ENCODE results near the gene NDRG2. TPM values are rescaled to one million over a fixed set of nuclear protein-coding genes. Genes with fewer than 3 reads are reported as not detected.

Gene NDRG2
- total and polyA plus RNA-seq, 2 donors, result 84.5 to 272 TPM

DNA sequence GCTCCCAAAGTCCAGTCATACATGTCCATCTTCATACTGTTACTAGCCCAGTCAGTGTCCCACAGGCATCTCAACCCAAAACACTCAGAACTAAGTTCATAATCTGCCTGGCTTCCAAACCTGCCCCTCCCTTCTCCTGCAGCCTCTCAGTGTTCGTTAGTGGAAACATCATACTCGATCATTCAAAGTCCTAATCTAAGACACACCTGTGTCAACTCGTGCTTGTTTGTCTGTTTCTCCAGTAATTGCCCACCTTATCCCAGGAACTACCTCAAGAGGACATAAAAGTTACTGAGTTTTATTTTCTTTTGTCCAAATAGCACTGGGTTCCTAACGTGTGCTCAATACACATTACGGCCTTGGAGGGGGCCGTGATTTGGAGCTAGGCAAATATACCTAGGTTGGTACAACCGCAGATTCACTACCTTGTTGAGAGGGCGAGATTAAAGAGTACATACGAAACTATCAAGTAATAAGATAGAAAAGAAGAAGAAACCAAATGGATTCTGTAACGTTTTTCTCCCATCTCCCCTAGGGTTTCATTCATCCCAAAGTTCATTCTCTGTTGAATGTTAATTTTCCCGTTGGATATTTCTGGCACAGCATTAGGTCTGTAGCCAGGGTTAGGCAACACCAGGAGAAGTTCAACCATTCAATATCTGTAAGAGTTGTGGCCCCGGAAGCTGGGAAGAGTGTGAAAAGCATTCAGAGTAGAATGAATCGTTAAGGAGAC, 35.9 kb upstream of the NDRG2 start:
- H3K36me3 ChIP-seq (ENCODE audit: insufficient read depth), result no peaks in the 10 kb centered on the region
- no peaks in the 10 kb centered on the region for H3K4me1 ChIP-seq (ENCODE audit: insufficient read depth)
- DNase-seq (ENCODE audit: extremely low spot score), result no peak
- H3K27ac ChIP-seq (ENCODE audit: low read depth), result no peak overlapping the region
- no peak overlapping the region for H3K4me3 ChIP-seq (ENCODE audit: low read depth, low read length)
- WGBS, result 74% methylated on average over 13 of the region's 13 CpGs

DNA sequence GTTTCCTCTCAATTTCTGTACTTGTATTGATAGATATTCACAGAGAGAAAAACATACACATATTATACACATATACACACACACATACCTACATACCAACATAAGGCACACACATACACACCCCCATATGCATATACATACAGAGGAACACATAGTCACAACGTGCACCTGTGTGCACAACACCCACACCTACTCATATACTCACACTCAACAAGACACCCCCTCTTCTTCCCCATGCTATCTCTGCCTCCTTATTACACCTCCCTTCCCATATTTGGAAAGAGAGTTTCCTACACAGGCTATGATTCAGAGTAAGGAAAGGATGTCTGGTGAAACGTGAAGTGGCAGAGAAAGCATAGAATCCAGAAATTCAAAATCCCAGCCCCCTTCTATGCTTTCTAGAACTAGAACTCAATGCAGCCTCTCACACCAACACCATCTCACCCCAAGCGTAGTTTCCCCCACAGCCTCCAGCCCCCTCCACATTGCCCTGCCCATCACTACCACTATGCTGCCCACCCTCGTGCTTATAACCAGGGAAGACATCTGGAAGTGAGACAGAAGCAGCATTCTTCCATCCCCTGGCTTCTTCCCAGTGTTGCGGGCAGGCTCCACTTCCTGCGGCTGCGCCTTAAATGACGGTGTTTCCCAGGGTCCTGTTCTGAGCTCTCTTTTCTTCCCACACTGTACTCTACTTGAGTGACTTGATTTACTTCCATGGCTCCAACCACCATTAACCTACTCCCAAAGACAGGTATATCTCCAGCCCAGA, 35.2 kb upstream of the NDRG2 start:
- H3K27ac ChIP-seq (ENCODE audit: low read depth), result no peak overlapping the region
- WGBS, result 70% methylated on average over 8 of the region's 8 CpGs

DNA sequence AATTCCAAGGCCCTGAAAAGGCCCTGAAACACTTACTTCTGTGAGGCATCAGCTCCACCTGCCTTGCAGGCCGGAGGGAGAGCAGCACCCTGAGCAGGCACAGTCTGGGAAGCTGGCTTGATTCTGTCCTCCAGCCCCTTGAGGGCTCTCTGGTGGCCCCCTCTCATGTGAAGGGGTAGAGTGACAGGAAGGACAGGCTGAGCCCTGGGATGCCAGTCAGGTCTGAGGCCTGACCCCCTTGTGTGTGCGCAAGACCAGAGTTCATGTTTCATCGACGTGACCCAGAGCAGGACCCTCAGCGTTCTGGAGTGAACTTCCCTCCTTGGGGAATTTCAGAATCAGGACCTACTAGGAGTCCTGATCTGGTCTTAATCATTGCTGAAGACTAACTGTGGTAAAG, 34.0 kb upstream of the NDRG2 start:
- H3K36me3 ChIP-seq (ENCODE audit: insufficient read depth), result no peaks in the 10 kb centered on the region
- no peak for DNase-seq (ENCODE audit: extremely low spot score)
- H3K4me3 ChIP-seq (ENCODE audit: low read depth, low read length), result no peak overlapping the region
- no peaks in the 10 kb centered on the region for H3K4me1 ChIP-seq (ENCODE audit: insufficient read depth)
- no peak overlapping the region for H3K27ac ChIP-seq (ENCODE audit: low read depth)
- 87% methylated on average over 5 of the region's 5 CpGs for WGBS

More for the DNA sequence above, 35.2 kb upstream of the NDRG2 start:
- H3K4me1 ChIP-seq (ENCODE audit: insufficient read depth), result no peaks in the 10 kb centered on the region
- H3K4me3 ChIP-seq (ENCODE audit: low read depth, low read length), result no peak overlapping the region
- DNase-seq (ENCODE audit: extremely low spot score), result no peak
- no peaks in the 10 kb centered on the region for H3K36me3 ChIP-seq (ENCODE audit: insufficient read depth)

DNA sequence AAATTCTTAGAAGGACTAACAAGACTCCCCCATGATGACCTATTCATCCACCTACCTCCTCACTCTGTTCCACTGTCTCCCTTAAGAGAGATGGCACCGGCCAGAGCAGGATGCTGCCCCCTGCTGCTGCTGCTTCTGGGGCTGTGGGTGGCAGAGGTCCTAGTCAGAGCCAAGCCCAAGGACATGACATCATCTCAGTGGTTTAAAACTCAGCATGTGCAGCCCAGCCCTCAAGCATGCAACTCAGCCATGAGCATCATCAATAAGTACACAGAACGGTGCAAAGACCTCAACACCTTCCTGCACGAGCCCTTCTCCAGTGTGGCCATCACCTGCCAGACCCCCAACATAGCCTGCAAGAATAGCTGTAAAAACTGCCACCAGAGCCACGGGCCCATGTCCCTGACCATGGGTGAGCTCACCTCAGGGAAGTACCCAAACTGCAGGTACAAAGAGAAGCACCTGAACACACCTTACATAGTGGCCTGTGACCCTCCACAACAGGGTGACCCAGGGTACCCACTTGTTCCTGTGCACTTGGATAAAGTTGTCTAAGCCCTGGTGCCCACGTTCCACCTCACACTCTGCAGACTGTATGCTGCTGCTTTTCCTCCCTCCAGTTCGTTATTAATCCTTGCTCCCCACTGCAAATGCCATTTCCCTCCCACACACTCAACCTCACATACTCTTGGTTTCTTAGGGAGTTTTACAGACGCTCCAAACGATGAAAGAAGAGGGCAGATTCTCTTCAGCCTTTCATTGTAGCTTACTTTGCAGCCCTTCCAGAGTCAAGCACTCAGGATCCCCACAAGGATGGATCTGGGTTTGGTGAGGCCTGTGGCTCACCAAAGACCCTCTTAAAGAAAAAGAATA, 33.2 kb upstream of the NDRG2 start, which contains the start of gene RNASE8:
TSS of gene RNASE8 (plus strand) at position 20 of the 873 bp plus-strand sequence. CDS start at position 91, 71 bp downstream.
- no peak within 1 kb of the TSS for H3K27ac ChIP-seq (ENCODE audit: low read depth)
- no peaks in the 10 kb centered on the region for H3K4me1 ChIP-seq (ENCODE audit: insufficient read depth)
- H3K4me3 ChIP-seq (ENCODE audit: low read depth, low read length), result no peak within 1 kb of the TSS
- H3K36me3 ChIP-seq (ENCODE audit: insufficient read depth), result no peaks in the 10 kb centered on the region
- 69% methylated on average over 8 of the region's 8 CpGs for WGBS
- DNase-seq (ENCODE audit: extremely low spot score), result no peak

DNA sequence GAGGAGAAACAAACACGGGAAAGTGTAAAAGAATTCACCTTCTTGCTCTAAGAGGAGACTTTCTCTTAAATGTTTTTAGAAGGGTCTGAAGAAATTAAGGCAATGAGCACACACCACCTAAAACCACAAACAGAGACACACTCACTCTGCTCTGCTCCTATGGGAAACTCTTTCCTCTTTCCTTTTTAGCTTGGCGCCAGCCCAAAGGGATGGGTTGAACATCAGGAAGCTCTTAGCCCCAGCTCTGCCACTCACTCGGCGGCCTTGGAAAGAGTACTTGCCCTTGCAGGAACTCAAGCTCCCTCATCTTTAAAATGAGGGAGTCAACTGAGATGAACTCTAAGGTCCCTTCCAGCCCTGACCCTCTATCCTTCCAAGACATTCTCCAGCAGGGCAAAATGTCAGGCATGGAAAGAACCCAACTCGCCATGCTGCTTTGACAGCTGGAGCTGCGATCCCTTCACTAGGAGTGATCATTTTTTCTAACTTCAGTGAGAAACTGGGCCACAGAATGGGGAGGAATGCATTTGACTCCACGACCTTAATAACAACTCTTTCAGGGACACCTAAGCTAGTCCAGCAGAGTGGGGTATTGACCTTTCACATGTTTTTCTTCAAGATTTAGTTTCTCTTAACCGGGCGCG, 31.8 kb upstream of the NDRG2 start:
- 85% methylated on average over 10 of the region's 10 CpGs for WGBS
- no peak for DNase-seq (ENCODE audit: extremely low spot score)
- no peak overlapping the region for H3K27ac ChIP-seq (ENCODE audit: low read depth)
- H3K4me1 ChIP-seq (ENCODE audit: insufficient read depth), result no peaks in the 10 kb centered on the region
- no peak overlapping the region for H3K4me3 ChIP-seq (ENCODE audit: low read depth, low read length)
- H3K36me3 ChIP-seq (ENCODE audit: insufficient read depth), result no peaks in the 10 kb centered on the region

DNA sequence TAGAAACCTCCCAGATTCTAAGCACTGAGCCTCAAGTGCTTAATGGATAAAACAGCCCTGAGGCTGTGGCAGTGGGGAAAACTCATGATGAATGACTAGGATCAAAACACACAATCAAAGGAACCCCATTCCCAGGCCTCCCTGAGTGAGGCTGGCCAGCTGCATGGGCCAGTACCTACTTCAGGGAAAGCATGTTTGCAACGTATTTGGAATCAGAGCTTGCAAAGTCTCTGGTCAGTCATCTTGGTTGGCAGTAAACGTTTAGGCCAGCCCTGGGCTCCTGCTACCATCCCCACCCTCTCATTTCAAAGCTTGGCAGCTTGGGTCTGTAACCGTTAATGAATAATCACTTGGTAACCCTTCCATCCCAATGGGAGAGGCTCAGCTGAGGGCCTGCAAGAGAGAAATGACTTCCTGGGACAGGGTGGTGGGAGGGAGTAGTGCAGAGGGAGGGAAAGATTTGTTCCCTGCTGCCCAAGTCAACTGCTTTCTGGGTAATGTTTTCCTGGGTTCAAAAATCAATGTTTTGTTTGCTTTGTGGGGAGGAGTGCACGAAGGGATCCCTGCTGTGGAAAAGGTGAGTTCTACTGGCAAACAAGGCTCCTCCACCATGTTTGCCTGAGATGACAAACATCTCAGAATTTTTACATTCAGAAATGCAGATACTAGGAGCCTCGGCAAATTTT, 30.7 kb upstream of the NDRG2 start:
- 65% methylated on average over 5 of the region's 5 CpGs for WGBS
- Histone ChIP-seq H3K4me3 (ENCODE audit: low read depth, low read length) (no peak overlapping the region), H3K4me1 (ENCODE audit: insufficient read depth) (no peaks in the 10 kb centered on the region), H3K27ac (ENCODE audit: low read depth) (no peak overlapping the region), H3K36me3 (ENCODE audit: insufficient read depth) (no peaks in the 10 kb centered on the region)
- DNase-seq (ENCODE audit: extremely low spot score), result no peak

DNA sequence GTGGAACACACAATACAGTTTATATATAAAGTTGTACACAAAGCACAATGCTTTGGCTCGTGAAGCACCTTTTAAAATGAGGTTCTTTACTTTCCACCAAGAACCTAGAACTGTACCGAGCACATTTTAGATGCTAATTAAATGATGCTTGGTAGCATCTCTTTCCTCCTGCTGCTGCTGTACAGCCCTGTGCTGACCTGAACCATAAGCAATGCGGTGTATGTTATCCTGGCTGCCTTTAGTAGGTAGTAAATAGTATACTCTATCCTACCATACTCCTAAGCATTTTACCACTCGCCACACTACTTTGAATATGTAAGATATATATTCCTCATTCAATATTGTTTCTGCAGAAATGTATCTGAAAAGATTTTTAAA, 29.9 kb upstream of the NDRG2 start:
- H3K4me1 ChIP-seq (ENCODE audit: insufficient read depth), result no peaks in the 10 kb centered on the region
- no peak for DNase-seq (ENCODE audit: extremely low spot score)
- H3K27ac ChIP-seq (ENCODE audit: low read depth), result no peak overlapping the region
- WGBS, result 80% methylated on average over 4 of the region's 4 CpGs
- H3K4me3 ChIP-seq (ENCODE audit: low read depth, low read length), result no peak overlapping the region
- H3K36me3 ChIP-seq (ENCODE audit: insufficient read depth), result no peaks in the 10 kb centered on the region

DNA sequence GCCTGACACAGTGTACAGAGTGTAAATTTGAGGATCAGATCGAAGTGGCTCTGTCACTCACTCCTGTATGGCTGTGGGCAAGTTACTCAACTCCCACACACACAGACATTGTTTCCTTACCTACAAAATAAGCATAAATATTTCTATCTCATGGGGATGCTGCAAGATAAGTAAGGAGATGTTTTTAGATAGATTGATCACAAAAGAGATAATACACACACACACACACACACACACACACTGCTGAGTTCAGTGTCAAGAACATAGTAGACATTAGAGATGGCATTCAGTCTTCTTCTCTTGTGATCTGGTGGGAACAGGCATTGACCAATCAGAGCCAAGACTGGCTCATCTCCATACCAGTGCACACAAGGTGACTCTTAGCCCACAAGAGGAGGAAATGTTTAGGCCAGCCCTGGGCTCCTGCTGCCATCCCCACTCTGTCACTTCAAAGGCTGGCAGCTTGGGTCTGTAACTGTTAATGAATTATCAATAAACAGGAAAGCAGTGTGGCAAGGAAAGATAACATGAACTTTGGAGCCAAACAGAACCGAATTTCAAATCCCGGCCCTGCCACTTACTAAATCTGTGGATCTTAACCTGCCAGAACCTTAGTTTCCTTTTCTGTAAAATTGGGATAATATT, 29.4 kb upstream of the NDRG2 start:
- H3K27ac ChIP-seq (ENCODE audit: low read depth), result no peak overlapping the region
- no peak overlapping the region for H3K4me3 ChIP-seq (ENCODE audit: low read depth, low read length)
- 67% methylated on average over 3 of the region's 3 CpGs for WGBS
- DNase-seq (ENCODE audit: extremely low spot score), result no peak
- H3K36me3 ChIP-seq (ENCODE audit: insufficient read depth), result no peaks in the 10 kb centered on the region
- no peaks in the 10 kb centered on the region for H3K4me1 ChIP-seq (ENCODE audit: insufficient read depth)

DNA sequence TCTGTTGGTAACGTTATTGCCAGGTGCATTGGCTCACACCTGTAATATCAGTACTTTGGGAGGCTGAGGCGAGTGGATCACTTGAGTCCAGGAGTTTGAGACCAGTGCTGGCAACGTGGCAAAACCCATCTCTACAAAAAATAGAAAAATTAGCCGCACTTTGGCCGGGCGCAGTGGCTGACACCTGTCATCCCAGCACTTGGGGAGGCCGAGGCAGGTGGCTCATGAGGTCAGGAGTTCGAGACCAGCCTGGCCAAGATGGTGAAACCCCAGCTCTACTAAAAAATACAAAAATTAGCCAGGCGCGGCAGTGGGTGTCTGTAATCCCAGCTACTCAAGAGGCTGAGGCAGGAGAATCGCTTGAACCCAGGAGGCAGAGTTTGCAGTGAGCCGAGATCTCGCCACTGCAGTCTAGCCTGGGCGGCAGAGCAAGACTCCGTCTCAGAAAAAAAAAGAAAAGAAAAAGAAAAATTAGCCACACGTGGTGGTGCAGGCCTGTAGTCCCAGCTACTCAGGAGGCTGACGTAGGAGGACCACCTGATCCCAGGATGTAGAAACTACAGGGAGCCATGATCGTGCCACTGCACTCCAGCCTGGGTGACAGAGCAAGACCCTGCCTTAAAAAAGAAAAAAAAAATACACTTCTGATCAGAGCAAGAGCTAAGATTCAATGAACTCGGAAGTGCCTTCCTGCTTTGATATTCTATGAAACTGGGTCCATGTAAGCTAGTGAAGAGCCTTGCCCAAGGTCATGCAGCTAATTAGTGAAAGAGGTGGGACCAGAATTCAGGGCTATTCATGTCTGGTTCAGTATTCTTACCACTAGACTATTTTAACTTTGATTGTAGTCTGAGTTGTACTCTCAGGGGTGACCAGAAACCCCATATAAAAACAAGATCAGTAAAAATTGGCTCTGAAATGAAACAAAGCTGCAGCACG, 28.6 kb upstream of the NDRG2 start:
- no peak overlapping the region for H3K4me3 ChIP-seq (ENCODE audit: low read depth, low read length)
- no peak for DNase-seq (ENCODE audit: extremely low spot score)
- WGBS, result 91% methylated on average over 20 of the region's 20 CpGs
- no peaks in the 10 kb centered on the region for H3K4me1 ChIP-seq (ENCODE audit: insufficient read depth)
- H3K27ac ChIP-seq (ENCODE audit: low read depth), result no peak overlapping the region
- H3K36me3 ChIP-seq (ENCODE audit: insufficient read depth), result no peaks in the 10 kb centered on the region

DNA sequence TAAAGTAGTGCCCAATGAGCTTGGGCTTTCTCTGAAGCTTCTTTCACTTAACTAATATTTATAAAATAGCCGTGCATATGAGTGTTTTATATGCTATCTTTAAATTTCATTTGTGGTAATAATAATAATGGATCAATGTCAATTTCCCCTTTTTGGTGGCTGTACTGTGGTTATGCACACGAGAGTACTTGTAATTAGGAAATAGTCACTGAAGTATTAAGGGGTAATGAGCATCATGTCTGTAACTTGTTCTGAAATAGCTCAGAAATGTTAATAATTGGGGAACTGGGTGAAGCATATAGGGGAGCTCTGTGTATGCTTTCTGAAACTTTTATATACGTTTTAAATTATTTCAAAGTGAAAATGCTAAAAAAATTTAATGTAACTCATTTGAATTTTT, 25.7 kb upstream of the NDRG2 start:
- H3K4me3 ChIP-seq (ENCODE audit: low read depth, low read length), result no peak overlapping the region
- no peaks in the 10 kb centered on the region for H3K4me1 ChIP-seq (ENCODE audit: insufficient read depth)
- H3K27ac ChIP-seq (ENCODE audit: low read depth), result no peak overlapping the region
- no peak for DNase-seq (ENCODE audit: extremely low spot score)
- 74% methylated on average over 3 of the region's 3 CpGs for WGBS
- no peaks in the 10 kb centered on the region for H3K36me3 ChIP-seq (ENCODE audit: insufficient read depth)

DNA sequence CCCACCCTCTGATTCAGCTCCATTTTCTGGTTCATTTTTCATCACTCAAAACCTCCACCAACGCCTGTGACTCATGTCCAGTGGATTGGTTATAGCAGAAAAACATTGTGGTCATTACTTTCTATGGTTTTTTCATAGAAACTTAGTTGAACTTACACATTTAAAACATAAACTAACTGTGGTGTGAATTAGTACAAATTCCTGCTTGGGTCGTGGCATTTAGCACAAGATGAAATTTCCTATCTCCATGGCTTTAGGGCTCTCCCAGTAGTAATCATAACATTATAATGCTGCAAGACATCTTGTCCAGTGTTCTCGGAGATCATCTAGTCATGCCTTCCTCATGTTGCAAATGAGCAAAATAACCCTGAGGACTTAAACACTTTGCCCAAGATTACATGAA, 24.4 kb upstream of the NDRG2 start:
- no peak for DNase-seq (ENCODE audit: extremely low spot score)
- H3K4me3 ChIP-seq (ENCODE audit: low read depth, low read length), result no peak overlapping the region
- no peak overlapping the region for H3K27ac ChIP-seq (ENCODE audit: low read depth)
- WGBS, result 76% methylated on average over 3 of the region's 3 CpGs
- H3K36me3 ChIP-seq (ENCODE audit: insufficient read depth), result no peaks in the 10 kb centered on the region
- H3K4me1 ChIP-seq (ENCODE audit: insufficient read depth), result no peaks in the 10 kb centered on the region

DNA sequence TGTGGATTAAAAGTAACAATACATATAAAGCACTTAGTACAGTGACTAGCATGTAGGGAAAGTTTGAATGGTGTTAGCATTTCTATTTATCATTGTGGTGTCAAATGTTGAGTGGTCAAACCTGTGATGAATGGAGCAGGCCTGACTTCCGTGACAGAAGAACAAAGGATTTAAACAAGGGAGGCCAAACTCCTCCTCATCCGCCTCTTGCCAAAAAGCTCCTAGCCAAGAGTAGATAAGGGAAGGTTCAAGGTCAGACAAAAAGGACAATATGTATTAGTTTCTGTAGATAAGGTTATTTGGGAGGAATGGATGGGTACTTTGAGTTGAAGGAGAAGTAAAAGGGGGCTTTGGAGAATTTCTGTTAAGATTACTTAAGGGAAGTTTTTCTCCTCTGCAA, 23.8 kb upstream of the NDRG2 start:
- H3K4me3 ChIP-seq (ENCODE audit: low read depth, low read length), result no peak overlapping the region
- 77% methylated on average over 2 of the region's 2 CpGs for WGBS
- no peak for DNase-seq (ENCODE audit: extremely low spot score)
- no peak overlapping the region for H3K27ac ChIP-seq (ENCODE audit: low read depth)
- H3K36me3 ChIP-seq (ENCODE audit: insufficient read depth), result no peaks in the 10 kb centered on the region
- H3K4me1 ChIP-seq (ENCODE audit: insufficient read depth), result no peaks in the 10 kb centered on the region

All from urinary bladder (tissue), 4 donors.